Mammary epithelial cell (primary cell): ENCODE measurements around the gene MOG.

Experiments used
- CTCF ChIP-seq, 2 donors: IDR thresholded peaks in 1 of 2; conservative IDR thresholded peaks in 1 of 2; 2 replicates each; pipeline ENCODE4 v1.5.1; 2011 to 2012; ENCODE audit warnings: inconsistent platforms in 2 of 2, low read length in 2 of 2, mild to moderate bottlenecking in 2 of 2, control low read depth in 1 of 2, low read depth in 1 of 2; ENCODE audit not compliant: insufficient read depth in 1 of 2; ENCODE audit errors: extremely low read depth in 1 of 2
- EZH2 ChIP-seq: IDR thresholded peaks from 2 replicates; pipeline ENCODE4 v1.6.1; 2012; ENCODE audit warnings: low read length, inconsistent platforms, borderline replicate concordance

- peak; percentile 77 to 94 for TF ChIP-seq CTCF (conservative IDR thresholded peaks at IDR 0.05 in 1 of 2, IDR thresholded peaks at IDR 0.05 in 1 of 2; ENCODE audit: extremely low read depth in 1 of 2, insufficient read depth in 1 of 2, low read depth in 1 of 2, low read length in 2 of 2)
- TF ChIP-seq EZH2: no peak
These were observed 39.5 kb downstream of the MOG start for GRCh38 chr6:29696147-29697125.
